ENCODE measurements around the gene MMP25.
"Not testable (repeated sequence)": the region's sequence is repeated elsewhere in the genome, so short reads cannot be mapped to it uniquely, and the experiment has no call there.

MMP25 gene

DNA sequence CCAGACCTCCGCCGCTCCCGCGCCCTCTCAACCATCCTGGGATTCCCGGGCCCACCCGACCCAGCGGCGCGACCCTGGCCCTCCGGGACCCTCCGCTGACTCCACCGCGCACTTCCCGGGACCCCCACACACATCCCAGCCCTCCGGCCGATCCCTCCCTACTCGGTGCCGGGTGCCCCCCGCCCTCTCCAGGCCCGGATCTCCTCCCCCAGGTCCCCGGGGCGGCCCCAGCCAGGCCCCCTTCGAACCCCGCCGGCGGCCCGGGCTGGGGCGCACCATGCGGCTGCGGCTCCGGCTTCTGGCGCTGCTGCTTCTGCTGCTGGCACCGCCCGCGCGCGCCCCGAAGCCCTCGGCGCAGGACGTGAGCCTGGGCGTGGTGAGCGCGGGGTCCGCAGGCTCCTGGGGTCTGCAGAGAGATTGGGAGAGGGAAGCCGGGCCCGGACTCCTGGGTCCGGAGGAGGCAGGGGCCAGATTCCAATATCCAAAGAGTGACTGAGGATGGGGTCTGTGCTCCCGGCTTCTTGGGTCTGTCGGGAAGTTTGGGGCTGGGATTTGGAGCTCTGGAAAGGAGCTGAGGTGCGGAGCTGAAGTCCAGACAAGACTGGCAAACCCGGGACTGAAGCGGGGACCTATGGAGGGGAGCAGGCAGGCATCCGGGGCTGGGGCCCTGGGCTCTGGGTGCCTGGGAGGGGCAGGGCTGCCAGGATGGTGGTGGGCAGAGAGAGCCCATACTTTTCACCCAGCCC lies 453 bp downstream of the MMP25 start:
- DNase-seq (ENCODE audit: extremely low read depth, low read depth), result no peak
- TF ChIP-seq, protein P1, sequence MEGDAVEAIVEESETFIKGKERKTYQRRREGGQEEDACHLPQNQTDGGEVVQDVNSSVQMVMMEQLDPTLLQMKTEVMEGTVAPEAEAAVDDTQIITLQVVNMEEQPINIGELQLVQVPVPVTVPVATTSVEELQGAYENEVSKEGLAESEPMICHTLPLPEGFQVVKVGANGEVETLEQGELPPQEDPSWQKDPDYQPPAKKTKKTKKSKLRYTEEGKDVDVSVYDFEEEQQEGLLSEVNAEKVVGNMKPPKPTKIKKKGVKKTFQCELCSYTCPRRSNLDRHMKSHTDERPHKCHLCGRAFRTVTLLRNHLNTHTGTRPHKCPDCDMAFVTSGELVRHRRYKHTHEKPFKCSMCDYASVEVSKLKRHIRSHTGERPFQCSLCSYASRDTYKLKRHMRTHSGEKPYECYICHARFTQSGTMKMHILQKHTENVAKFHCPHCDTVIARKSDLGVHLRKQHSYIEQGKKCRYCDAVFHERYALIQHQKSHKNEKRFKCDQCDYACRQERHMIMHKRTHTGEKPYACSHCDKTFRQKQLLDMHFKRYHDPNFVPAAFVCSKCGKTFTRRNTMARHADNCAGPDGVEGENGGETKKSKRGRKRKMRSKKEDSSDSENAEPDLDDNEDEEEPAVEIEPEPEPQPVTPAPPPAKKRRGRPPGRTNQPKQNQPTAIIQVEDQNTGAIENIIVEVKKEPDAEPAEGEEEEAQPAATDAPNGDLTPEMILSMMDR (IDR thresholded peaks at IDR 0.05; ENCODE audit: low read depth, low read length), result no peak

DNA sequence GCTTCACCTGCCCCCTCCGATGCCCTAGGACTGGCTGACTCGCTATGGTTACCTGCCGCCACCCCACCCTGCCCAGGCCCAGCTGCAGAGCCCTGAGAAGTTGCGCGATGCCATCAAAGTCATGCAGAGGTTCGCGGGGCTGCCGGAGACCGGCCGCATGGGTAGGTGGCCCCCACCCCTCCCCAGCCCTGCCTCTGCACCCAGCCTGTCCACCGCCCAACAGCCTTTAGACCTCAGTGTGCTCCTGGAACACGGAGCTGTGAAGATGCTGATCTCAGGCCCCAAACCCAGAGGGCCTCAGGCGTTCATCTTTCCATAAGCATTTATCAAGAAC lies 993 bp downstream of the MMP25 start:
- TF ChIP-seq, protein P1 (IDR thresholded peaks at IDR 0.05; ENCODE audit: low read depth, low read length), result no peak
- no peak for DNase-seq (ENCODE audit: extremely low read depth, low read depth)

DNA sequence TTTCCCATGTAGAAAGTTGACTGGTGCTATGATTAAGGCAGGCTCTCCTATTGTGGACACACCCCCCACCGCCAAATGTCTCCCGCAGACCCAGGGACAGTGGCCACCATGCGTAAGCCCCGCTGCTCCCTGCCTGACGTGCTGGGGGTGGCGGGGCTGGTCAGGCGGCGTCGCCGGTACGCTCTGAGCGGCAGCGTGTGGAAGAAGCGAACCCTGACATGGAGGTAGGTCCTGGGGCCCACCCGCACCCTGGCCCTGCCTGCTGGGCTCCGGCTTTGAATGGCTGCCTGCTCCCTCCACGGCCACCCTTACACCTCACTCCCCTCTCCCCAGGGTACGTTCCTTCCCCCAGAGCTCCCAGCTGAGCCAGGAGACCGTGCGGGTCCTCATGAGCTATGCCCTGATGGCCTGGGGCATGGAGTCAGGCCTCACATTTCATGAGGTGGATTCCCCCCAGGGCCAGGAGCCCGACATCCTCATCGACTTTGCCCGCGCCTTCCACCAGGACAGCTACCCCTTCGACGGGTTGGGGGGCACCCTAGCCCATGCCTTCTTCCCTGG lies 3.6 kb downstream of the MMP25 start:
- DNase-seq (ENCODE audit: extremely low read depth, low read depth), result no peak
- TF ChIP-seq, protein P1 (IDR thresholded peaks at IDR 0.05; ENCODE audit: low read depth, low read length), result no peak

DNA sequence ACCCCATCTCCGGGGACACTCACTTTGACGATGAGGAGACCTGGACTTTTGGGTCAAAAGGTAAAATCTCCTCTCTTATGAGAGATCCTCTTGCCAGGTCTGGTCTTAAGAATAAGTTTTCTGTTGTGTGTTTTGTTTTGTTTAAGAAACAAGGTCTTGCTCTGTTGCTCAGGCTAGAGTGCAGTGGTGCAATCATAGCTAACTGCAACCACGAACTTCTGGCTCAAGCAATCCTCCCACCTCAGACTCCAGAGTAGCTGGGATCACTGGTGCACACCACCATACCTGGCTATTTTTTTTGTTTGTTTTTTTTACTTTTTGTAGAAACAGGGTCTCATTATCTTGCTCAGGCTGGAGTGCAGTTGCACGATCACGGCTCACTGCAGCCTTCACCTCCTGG lies 4.1 kb downstream of the MMP25 start:
- TF ChIP-seq, protein P1 (IDR thresholded peaks at IDR 0.05; ENCODE audit: low read depth, low read length), result no peak
- DNase-seq (ENCODE audit: extremely low read depth, low read depth), result no peak

DNA sequence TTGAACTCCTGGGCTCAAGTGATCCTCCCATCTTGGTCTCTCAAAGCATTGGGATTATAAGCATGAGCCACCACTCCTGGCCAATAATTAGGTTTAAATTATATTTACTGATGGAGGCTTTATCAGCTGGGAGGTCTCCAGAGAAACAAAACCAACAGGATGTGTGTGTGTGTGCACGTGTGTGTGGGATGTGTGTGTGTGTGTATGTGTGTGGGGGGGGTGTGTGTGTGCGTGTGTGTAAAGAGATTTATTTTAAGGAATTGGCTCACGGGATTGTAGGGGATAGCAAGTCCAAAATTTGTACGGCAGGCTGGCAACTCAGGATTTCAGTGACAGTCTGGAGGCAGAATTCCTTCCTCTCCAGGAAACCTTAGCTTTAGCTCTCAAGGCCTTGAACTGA lies 4.6 kb downstream of the MMP25 start:
- TF ChIP-seq, protein P1 (IDR thresholded peaks at IDR 0.05; ENCODE audit: low read depth, low read length), result no peak
- no peak for DNase-seq (ENCODE audit: extremely low read depth, low read depth)

DNA sequence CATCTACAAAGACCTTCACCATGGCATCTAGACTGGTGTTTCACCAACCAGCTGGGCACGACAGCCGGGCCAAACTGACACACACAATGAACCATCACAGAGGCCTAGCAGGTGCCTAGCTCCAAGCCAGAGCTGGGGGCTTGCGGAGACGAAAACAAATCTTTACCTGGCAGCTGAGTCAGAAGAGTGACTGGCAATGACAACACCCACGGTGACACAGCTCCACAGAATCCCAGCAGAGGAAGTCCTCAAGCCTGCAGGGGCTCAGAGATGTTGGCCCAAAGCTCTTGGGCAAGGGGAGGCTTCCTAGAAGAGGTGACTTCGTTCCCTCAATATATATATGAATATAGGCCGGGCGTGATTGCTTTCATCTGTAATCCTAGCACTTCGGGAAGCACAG lies 5.1 kb downstream of the MMP25 start:
- DNase-seq (ENCODE audit: extremely low read depth, low read depth), result no peak
- TF ChIP-seq, protein P1 (IDR thresholded peaks at IDR 0.05; ENCODE audit: low read depth, low read length), result no peak

DNA sequence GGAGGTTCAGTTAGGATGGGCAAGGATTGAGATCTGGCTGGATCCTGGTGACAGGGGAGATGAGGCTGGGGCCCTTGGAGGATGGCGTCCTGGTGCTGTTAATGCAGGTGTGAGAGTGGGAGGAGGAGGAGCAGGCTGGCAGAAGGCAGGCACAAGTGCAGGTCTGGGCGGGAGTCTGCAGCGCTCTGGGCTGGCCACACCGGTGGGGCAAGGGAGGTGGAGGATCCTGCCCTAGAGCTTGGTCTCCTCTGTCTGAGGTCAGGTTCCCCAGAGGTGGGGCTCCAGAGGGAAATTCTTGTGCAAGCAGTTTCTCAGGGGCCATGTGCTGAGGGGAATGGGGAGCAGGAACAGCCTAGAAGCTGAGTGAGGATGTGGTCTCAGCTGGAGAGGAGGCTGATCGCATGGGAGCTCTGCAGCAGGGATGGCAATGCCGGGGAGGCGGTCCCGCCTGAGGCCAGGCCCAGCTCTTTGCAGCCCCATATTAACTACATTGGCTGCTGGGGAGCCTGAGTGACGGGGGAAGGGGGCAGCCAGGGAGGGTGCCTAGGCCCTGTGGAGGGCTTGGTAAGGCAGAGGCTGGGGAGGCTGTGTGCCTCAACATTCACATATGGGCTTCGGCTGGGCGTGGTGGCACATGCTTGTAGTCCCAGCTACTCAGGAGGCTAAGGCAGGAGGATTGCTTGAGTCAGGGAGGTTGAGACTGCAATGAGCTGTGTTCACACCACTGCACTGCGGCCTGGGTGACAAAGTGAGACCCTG lies 6.4 kb downstream of the MMP25 start:
- not testable (repeated sequence) for DNase-seq (ENCODE audit: extremely low read depth, low read depth)

DNA sequence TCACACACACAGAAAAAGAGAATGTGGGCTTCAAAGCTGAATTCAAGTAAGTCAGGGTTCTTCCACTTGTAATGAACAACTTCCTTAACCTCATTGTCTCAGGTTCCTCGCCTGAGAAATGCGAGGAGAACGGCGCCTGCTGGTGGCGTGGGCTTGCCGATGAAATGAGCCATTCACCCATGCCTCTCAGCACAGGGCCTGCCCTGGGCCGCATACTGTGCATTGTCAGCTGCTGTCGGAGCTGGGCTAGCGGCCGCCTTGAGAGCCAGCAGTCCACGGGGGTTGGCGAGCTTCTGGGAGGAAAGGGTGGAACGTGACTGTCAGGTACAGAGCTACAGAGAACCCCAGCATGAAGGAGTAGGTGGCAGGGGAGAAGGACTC lies 7.0 kb downstream of the MMP25 start:
- not testable (repeated sequence) for DNase-seq (ENCODE audit: extremely low read depth, low read depth)
